Activated B cell treated with CpG ODN at 0.5 μM for 24 hours (primary cell): ENCODE measurements around the gene RIMBP2. TPM values are rescaled to one million over a fixed set of nuclear protein-coding genes. Genes with fewer than 3 reads are reported as not detected.

Source experiments
- ATAC-seq: fragments of 200-7000 bp; cut with Tn5 transposase; one replicate; pipeline ENCODE4 v1.10.0; 2021; ENCODE audit warnings: low read depth, mild to moderate bottlenecking, moderate library complexity
- CTCF ChIA-PET: fragments of 350-600 bp; sonication (Branson Sonifier 250); formaldehyde crosslinking; loops from one replicate; lab custom pipeline; 2021; ENCODE audit warnings: antibody characterized with exemption; lab: Charles Lee
- POLR2A ChIA-PET: fragments of 350-600 bp; sonication (Branson Sonifier 250); formaldehyde crosslinking; loops from one replicate; lab custom pipeline; 2021; ENCODE audit warnings: antibody characterized with exemption; lab: Charles Lee
- DNase-seq: peaks from one replicate; pipeline ENCODE4 v3.0.0; 2022
- H3K27ac Mint-ChIP-seq: one replicate; pipeline ENCODE4 v1.8.0; 2020; ENCODE audit warnings: mixed read lengths
- H3K27me3 Mint-ChIP-seq: one replicate; pipeline ENCODE4 v1.8.0; 2021; ENCODE audit warnings: mixed read lengths
- H3K36me3 Mint-ChIP-seq: one replicate; pipeline ENCODE4 v1.8.0; 2021; ENCODE audit warnings: low read depth, mixed read lengths
- H3K4me1 Mint-ChIP-seq: one replicate; pipeline ENCODE4 v1.8.0; 2021; ENCODE audit warnings: mixed read lengths
- H3K4me3 Mint-ChIP-seq: one replicate; pipeline ENCODE4 v1.8.0; 2020; ENCODE audit warnings: mild to moderate bottlenecking, mixed read lengths
- H3K9me3 Mint-ChIP-seq: one replicate; pipeline ENCODE4 v1.8.0; 2020; ENCODE audit warnings: mixed read lengths
- CTCF ChIP-seq: fragments of 200-600 bp; IDR thresholded peaks from one replicate; pipeline ENCODE4 v1.8.0; 2022; ENCODE audit warnings: antibody characterized with exemption, mild to moderate bottlenecking
- intact Hi-C: fragments of 100-400 bp; cut with micrococcal nuclease; formaldehyde crosslinking; loops from one replicate; pipeline ENCODE4 v1.15.1; 2024
- total RNA-seq: library from RNA; stranded (reverse); gene quantifications from 2 replicates; pipeline ENCODE4 v1.2.3, GENCODE V29; 2022

Gene RIMBP2
- total RNA-seq, 1 donor from 2014 or later, result not detected

DNA sequence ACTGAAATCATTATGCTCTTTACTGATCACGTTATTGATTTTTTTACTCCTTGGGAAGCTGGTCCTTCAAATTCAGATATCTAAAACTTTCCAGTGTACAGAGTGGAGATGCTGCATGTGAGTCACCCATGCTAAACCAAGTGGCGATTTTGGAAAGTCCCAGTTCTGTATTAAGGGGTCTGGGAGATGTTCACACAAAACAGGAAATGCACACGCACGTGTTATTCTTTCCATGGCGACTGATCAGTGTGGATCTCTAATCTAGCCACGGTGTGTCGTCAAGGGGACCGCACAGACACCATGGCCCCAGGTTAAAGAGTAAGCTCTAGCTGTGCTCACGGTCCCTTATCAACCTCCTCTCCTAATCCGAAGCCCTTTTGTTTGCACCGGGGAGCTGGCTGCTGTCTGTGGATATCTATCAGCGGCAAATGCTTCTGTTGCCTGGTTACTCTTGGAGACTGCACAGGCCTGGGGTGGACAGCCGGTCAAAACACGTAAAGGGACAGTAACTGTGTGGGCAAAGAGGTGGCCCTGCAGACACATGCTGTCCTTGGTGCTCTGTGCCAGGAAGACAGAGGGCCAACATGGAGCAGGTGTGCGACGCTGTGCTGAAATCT, 96.6 kb downstream of the RIMBP2 start:
- H3K36me3 Mint-ChIP-seq, result no peaks in the 10 kb centered on the region
- no peak for TF ChIP-seq CTCF
- no peak overlapping the region for H3K27ac Mint-ChIP-seq
- H3K9me3 Mint-ChIP-seq, result peaks cover 3% of the 10 kb centered on the region
- ChIA-PET POLR2A (no interaction called here), CTCF (no interaction called here)
- ATAC-seq (no peak), DNase-seq (no peak)
- no peak overlapping the region for H3K4me3 Mint-ChIP-seq
- no peaks in the 10 kb centered on the region for H3K27me3 Mint-ChIP-seq
- H3K4me1 Mint-ChIP-seq, result no peaks in the 10 kb centered on the region
- intact Hi-C loops, result no loop called here

DNA sequence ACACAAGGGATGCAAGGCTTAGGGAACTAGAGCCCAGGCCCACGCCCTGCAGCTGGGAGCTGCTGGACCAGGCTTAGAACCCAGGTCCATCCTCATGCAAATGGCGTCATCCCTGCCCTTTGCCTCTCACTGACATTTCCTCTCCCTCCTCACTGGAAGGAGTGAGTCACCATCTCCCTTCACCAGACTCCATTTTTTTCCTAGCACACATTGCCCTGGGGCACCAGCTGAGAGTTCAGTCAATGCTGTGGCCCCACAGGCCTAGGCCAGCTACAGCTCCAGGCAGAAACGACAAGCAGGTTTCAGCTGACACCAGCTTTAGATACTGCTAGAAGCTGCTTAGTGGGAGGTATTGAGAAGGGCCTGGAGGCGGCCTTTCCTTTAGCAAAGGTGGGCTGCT, 98.9 kb downstream of the RIMBP2 start:
- no peak for TF ChIP-seq CTCF
- Mint-ChIP-seq H3K4me3 (no peak overlapping the region), H3K36me3 (no peaks in the 10 kb centered on the region), H3K4me1 (no peaks in the 10 kb centered on the region), H3K27me3 (no peaks in the 10 kb centered on the region), H3K27ac (no peak overlapping the region), H3K9me3 (no peaks in the 10 kb centered on the region)
- intact Hi-C loops, result no loop called here
- ATAC-seq (no peak), DNase-seq (no peak)
- ChIA-PET CTCF (no interaction called here), POLR2A (no interaction called here)

- no peaks in the 10 kb centered on the region for H3K9me3 Mint-ChIP-seq
- no peak overlapping the region for H3K4me3 Mint-ChIP-seq
- H3K27me3 Mint-ChIP-seq, result no peaks in the 10 kb centered on the region
- H3K4me1 Mint-ChIP-seq, result no peaks in the 10 kb centered on the region
- DNase-seq, result no peak
- intact Hi-C loops, result no loop called here
- POLR2A ChIA-PET, result no interaction called here
- no peak for ATAC-seq
- no peak for TF ChIP-seq CTCF
- no peak overlapping the region for H3K27ac Mint-ChIP-seq
- CTCF ChIA-PET, result no interaction called here
- H3K36me3 Mint-ChIP-seq, result no peaks in the 10 kb centered on the region
Measured at GRCh38 chr12:130615861-130616345, 100.2 kb downstream of the RIMBP2 start.

- ATAC-seq (no peak), DNase-seq (no peak)
- no peak for TF ChIP-seq CTCF
- ChIA-PET CTCF (no interaction called here), POLR2A (no interaction called here)
- H3K9me3 Mint-ChIP-seq, result no peaks in the 10 kb centered on the region
- intact Hi-C loops, result no loop called here
- no peak overlapping the region for H3K4me3 Mint-ChIP-seq
- H3K4me1 Mint-ChIP-seq, result no peaks in the 10 kb centered on the region
- H3K36me3 Mint-ChIP-seq, result no peaks in the 10 kb centered on the region
- no peak overlapping the region for H3K27ac Mint-ChIP-seq
- no peaks in the 10 kb centered on the region for H3K27me3 Mint-ChIP-seq
Measured at GRCh38 chr12:130614530-130614905, 101.6 kb downstream of the RIMBP2 start.

DNA sequence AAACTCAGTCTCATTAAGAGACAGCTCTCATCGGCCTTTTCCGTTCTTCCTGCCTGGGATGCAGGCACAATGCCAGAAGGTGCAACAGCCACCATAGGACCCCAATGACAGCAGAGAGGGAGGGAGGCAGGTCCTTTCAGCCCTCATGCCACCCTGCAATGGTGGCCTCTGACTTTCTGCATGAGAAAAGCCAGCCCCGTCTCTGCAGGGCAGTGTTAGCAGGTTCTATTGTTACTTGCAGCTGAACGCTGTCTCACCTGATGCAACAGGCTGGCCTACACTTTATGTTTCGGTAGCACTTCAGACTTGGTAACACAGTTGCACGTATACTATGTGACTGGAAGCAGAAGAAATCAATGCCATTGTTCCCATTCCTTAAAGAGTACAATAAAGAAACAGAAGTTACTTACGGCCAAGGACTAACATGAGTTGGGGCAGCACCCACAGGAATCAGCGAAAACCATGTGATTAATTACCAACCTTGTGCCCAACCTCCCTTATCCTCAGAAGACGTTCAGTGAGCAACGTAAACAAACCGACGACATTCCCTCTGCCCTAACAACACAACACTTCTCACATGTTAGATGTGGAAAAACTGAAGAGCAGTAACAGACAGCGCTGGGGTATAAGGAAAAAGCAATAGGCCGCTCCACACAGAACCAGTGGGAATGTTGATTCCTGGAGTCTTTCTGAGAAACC, 102.1 kb downstream of the RIMBP2 start:
- no peak for DNase-seq
- no peak for ATAC-seq
- Mint-ChIP-seq H3K27ac (no peak overlapping the region), H3K4me1 (no peaks in the 10 kb centered on the region), H3K4me3 (no peak overlapping the region), H3K9me3 (no peaks in the 10 kb centered on the region), H3K27me3 (no peaks in the 10 kb centered on the region), H3K36me3 (no peaks in the 10 kb centered on the region)
- CTCF ChIA-PET, result no interaction called here
- intact Hi-C loops, result no loop called here
- no peak for TF ChIP-seq CTCF
- POLR2A ChIA-PET, result no interaction called here
